Right atrium auricular region (tissue), 2 donors: Measurements from ENCODE around the gene ITIH6. TPM values are rescaled to one million over a fixed set of nuclear protein-coding genes. Genes with fewer than 3 reads are reported as not detected.
"Not testable (repeated sequence)": the region's sequence is repeated elsewhere in the genome, so short reads cannot be mapped to it uniquely, and the experiment has no call there.

ENCODE experiments used
- DNase-seq: peaks from one replicate; pipeline ENCODE4 v3.0.0-alpha.2; 2019; ENCODE audit warnings: low spot score
- H3K27ac ChIP-seq, 2 donors: fragments of 200-600 bp; sonication (generic); 1 replicate in 1 of 2; 2 replicates in 1 of 2; pipeline ENCODE4 v1.5.1; 2016 to 2019
- H3K27me3 ChIP-seq, 2 donors: fragments of 200-600 bp; sonication (generic); one replicate each; pipeline versions ENCODE4 v1.5.1 to v1.6.0; 2017 to 2019
- H3K36me3 ChIP-seq: fragments of 200-600 bp; sonication (generic); one replicate; pipeline ENCODE4 v1.5.1; 2016
- H3K4me1 ChIP-seq, 2 donors: fragments of 200-600 bp; sonication (generic); one replicate each; pipeline versions ENCODE4 v1.5.1 to v1.6.0; 2017 to 2019
- H3K4me3 ChIP-seq, 2 donors: fragments of 200-600 bp; sonication (generic); 1 replicate in 1 of 2; 2 replicates in 1 of 2; pipeline ENCODE4 v1.5.1; 2017 to 2019; ENCODE audit warnings: mild to moderate bottlenecking in 1 of 2, moderate library complexity in 1 of 2
- H3K9me3 ChIP-seq, 2 donors: fragments of 200-600 bp; sonication (generic); one replicate each; pipeline ENCODE4 v1.5.1; 2019
- total RNA-seq, 2 donors: library from RNA; depleted of rRNA; stranded (reverse); fragments of >200 nt; gene quantifications; one replicate each; pipeline ENCODE4 v1.1.0, GENCODE V29; 2016
- TF ChIP-seq, protein P1 (sequence below), 2 donors: fragments of 200-600 bp; sonication (generic); IDR thresholded peaks; one replicate each; pipeline ENCODE4 v1.5.1; 2019; ENCODE audit warnings: antibody characterized with exemption in 2 of 2

The ITIH6 gene, protein sequence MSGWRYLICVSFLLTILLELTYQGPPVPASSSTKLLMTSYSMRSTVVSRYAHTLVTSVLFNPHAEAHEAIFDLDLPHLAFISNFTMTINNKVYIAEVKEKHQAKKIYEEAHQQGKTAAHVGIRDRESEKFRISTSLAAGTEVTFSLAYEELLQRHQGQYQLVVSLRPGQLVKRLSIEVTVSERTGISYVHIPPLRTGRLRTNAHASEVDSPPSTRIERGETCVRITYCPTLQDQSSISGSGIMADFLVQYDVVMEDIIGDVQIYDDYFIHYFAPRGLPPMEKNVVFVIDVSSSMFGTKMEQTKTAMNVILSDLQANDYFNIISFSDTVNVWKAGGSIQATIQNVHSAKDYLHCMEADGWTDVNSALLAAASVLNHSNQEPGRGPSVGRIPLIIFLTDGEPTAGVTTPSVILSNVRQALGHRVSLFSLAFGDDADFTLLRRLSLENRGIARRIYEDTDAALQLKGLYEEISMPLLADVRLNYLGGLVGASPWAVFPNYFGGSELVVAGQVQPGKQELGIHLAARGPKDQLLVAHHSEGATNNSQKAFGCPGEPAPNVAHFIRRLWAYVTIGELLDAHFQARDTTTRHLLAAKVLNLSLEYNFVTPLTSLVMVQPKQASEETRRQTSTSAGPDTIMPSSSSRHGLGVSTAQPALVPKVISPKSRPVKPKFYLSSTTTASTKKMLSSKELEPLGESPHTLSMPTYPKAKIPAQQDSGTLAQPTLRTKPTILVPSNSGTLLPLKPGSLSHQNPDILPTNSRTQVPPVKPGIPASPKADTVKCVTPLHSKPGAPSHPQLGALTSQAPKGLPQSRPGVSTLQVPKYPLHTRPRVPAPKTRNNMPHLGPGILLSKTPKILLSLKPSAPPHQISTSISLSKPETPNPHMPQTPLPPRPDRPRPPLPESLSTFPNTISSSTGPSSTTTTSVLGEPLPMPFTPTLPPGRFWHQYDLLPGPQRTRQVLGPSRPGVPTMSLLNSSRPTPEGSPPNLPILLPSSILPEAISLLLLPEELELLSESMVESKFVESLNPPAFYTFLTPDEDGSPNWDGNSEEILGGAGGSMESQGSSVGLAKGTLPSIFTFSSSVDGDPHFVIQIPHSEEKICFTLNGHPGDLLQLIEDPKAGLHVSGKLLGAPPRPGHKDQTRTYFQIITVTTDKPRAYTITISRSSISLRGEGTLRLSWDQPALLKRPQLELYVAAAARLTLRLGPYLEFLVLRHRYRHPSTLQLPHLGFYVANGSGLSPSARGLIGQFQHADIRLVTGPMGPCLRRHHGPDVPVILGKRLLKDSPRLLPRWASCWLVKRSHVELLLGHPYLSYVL
- total RNA-seq, result not detected

DNA sequence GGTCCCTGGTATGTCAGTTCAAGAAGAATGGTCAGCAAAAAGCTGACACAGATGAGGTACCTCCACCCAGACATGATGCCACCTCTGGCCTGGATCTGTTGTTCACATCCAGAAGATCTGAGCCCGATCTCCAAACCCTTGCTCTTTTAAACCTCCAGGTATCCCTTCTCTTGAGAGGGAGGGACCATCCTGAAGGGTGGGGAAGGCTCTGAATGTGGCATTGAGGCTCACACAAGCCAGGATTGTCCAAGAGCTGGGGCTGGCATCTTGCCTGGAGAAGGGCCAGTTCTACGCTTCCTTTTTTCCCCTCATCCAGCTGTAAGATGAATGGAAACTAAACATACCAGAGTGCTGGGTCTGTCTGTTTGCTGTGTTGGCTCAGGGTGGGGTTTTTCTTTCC lies at the start of gene ITIH6:
ITIH6 (minus strand) TSS at position 119 of the 400 bp plus-strand sequence; CDS start at position 74, 45 bp downstream.
- no peaks in the 10 kb centered on the region for H3K36me3 ChIP-seq
- H3K9me3 ChIP-seq, result no peaks in the 10 kb centered on the region
- H3K4me1 ChIP-seq, result no peaks in the 10 kb centered on the region
- TF ChIP-seq, protein P1, sequence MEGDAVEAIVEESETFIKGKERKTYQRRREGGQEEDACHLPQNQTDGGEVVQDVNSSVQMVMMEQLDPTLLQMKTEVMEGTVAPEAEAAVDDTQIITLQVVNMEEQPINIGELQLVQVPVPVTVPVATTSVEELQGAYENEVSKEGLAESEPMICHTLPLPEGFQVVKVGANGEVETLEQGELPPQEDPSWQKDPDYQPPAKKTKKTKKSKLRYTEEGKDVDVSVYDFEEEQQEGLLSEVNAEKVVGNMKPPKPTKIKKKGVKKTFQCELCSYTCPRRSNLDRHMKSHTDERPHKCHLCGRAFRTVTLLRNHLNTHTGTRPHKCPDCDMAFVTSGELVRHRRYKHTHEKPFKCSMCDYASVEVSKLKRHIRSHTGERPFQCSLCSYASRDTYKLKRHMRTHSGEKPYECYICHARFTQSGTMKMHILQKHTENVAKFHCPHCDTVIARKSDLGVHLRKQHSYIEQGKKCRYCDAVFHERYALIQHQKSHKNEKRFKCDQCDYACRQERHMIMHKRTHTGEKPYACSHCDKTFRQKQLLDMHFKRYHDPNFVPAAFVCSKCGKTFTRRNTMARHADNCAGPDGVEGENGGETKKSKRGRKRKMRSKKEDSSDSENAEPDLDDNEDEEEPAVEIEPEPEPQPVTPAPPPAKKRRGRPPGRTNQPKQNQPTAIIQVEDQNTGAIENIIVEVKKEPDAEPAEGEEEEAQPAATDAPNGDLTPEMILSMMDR (IDR thresholded peaks at IDR 0.05), result no peak
- H3K4me3 ChIP-seq, result no peak within 1 kb of the TSS
- no peaks in the 10 kb centered on the region for H3K27me3 ChIP-seq
- no peak within 1 kb of the TSS for H3K27ac ChIP-seq
- DNase-seq, result no peak

DNA sequence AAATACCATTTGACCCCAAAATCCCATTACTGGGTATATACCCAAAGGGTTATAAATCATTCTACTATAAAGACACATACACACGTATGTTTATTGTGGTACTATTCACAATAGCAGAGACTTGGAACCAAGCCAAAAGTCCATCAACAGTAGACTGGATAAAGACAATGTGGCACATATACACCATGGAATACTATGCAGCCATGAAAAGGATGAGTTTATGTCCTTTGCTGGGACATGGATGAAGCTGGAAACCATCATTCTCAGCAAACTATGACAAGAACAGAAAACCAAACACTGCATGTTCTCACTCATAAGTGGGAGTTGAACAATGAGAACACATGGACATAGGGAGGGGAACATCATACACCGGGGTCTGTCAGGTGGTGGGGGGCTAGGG lies 49.6 kb upstream of the ITIH6 start:
- not testable (repeated sequence) for H3K9me3 ChIP-seq, H3K4me1 ChIP-seq, H3K36me3 ChIP-seq, DNase-seq, H3K27ac ChIP-seq, H3K4me3 ChIP-seq, H3K27me3 ChIP-seq

DNA sequence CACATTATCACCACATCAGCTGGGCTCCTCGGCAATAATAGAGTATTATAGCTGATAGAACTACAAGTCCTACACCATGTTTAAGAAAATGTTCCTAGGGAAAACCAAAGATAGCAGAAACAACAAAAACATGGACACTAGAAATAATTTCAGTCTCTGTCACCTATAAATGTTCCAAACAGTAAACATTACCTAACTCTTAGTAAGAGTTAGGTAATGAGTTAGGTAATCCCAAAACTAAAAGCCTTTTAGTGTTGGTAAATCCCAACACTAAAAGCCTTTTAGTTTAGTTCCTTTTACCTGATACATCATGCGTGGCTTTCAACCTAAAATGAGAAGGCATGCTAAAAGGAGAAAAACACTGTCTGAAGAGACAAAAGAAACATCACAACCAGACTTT lies 45.0 kb upstream of the ITIH6 start:
- Histone ChIP-seq H3K4me1 (no peaks in the 10 kb centered on the region), H3K4me3 (no peak overlapping the region), H3K27me3 (no peaks in the 10 kb centered on the region), H3K36me3 (no peaks in the 10 kb centered on the region), H3K9me3 (no peaks in the 10 kb centered on the region), H3K27ac (no peak overlapping the region)
- DNase-seq, result no peak
- TF ChIP-seq, protein P1 (IDR thresholded peaks at IDR 0.05), result no peak

DNA sequence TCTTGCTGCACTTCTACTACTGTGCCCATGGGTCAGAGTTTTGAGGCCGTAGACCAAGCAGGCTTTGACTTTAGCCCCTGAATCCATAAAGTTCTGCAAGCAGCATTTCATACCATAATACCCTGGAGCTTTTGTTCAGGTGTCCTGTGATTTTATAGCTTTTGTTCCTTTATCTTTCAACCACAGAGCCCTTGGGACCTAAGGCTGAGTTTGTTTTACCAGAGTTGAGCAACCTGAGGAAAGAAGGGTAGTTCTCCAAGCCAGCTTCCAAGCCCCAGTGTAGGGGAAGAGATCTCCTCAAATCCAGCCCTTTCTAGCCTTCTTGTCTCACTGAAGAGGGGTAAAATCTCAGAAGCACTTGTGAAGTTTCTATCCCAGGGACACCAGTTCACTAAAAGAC lies 44.6 kb upstream of the ITIH6 start:
- Histone ChIP-seq H3K9me3 (no peaks in the 10 kb centered on the region), H3K27ac (no peak overlapping the region), H3K27me3 (no peaks in the 10 kb centered on the region), H3K4me3 (no peak overlapping the region), H3K36me3 (no peaks in the 10 kb centered on the region), H3K4me1 (no peaks in the 10 kb centered on the region)
- TF ChIP-seq, protein P1 (IDR thresholded peaks at IDR 0.05), result no peak
- no peak for DNase-seq

DNA sequence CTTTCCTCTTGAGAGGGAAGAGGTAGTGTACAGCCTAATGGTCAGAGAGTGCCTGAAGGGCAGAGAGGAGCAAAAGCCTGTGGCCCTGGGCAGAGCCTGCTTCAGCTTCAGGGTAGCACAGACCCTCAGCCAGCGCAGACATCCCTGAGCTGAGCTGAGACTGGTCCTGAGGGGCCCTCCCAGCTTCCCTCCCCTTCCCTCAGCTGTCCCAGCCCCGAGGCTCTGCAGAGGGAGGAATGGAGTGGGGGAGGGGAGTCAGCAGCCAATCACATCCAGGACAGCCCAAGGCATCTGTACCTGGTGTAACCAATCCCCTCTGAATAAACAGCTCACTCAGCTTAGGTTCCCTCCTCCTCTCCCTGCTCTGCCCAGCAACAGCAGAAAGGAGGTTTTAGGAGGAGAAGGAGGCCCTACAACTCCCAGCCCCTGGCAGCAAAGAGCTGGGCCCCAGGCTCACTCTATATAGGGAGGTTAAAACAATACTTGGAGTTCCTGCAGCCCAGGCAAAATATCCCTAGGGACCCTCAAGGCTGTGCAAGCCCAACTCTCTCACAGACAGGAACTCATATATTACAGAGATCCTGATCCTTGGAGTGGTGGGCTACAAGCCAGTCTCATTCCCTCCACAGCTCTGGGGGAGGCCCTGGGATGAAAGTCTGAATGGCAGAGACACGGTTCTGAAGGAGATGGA lies 43.3 kb upstream of the ITIH6 start:
- not testable (repeated sequence) for H3K9me3 ChIP-seq, H3K27ac ChIP-seq, H3K36me3 ChIP-seq, H3K4me3 ChIP-seq, H3K4me1 ChIP-seq, DNase-seq, H3K27me3 ChIP-seq

DNA sequence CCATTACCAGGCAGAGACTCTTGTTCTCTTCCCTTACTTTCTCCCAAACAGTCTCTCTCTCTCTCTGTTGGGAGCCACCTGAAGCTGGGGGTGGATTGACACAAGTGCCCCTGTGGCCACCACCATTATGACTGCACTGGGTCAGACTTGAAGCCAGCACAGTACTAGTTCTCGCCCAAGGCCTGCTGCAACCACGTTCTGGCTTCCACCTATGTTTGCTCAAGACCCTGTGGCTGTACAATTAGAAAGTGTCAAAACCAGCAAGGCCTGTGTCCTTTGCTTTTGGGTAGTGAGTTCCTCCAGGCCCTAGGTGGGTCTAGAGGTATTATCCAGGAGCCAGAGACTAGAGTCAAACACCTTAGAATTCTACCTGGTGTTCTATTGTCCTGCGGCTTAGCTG lies 40.5 kb upstream of the ITIH6 start:
- TF ChIP-seq, protein P1 (IDR thresholded peaks at IDR 0.05), result no peak
- no peaks in the 10 kb centered on the region for H3K27me3 ChIP-seq
- H3K27ac ChIP-seq, result no peak overlapping the region
- H3K4me1 ChIP-seq, result no peaks in the 10 kb centered on the region
- H3K36me3 ChIP-seq, result no peaks in the 10 kb centered on the region
- no peak overlapping the region for H3K4me3 ChIP-seq
- DNase-seq, result no peak
- H3K9me3 ChIP-seq, result no peaks in the 10 kb centered on the region
